Ishikawa (cell line): ENCODE measurements around the gene NEURL2.

Source experiments
- CEBPB ChIP-seq: IDR thresholded peaks from 2 replicates; pipeline ENCODE4 v1.6.1; 2012
- CREB1 ChIP-seq: IDR thresholded peaks from 2 replicates; pipeline ENCODE4 v1.6.1; 2012; ENCODE audit warnings: low read depth
- EGR1 ChIP-seq: IDR thresholded peaks from 2 replicates; pipeline ENCODE4 v1.6.1; 2012
- EP300 ChIP-seq: IDR thresholded peaks from 2 replicates; pipeline ENCODE4 v1.6.1; 2012; ENCODE audit warnings: borderline replicate concordance
- FOXM1 ChIP-seq: IDR thresholded peaks from 2 replicates; pipeline ENCODE4 v1.6.1; 2012; ENCODE audit warnings: low read depth, borderline replicate concordance
- NFIC ChIP-seq: IDR thresholded peaks from 2 replicates; pipeline ENCODE4 v1.6.1; 2012
- RAD21 ChIP-seq: IDR thresholded peaks from 2 replicates; pipeline ENCODE4 v1.6.1; 2012; ENCODE audit warnings: low read depth
- REST ChIP-seq: IDR thresholded peaks from 2 replicates; pipeline ENCODE4 v1.6.1; 2012; ENCODE audit warnings: low read depth, mild to moderate bottlenecking
- TAF1 ChIP-seq: IDR thresholded peaks from 2 replicates; pipeline ENCODE4 v1.6.1; 2012; ENCODE audit warnings: low read depth, mild to moderate bottlenecking
- TCF12 ChIP-seq: IDR thresholded peaks from 2 replicates; pipeline ENCODE4 v1.6.1; 2012; ENCODE audit warnings: low read depth
- TEAD4 ChIP-seq: IDR thresholded peaks from 2 replicates; pipeline ENCODE4 v1.6.1; 2012
- YY1 ChIP-seq: IDR thresholded peaks from 2 replicates; pipeline ENCODE4 v1.6.1; 2012; ENCODE audit warnings: low read depth
- ZBTB7A ChIP-seq: IDR thresholded peaks from 2 replicates; pipeline ENCODE4 v1.6.1; 2012; ENCODE audit warnings: low read depth
- TF ChIP-seq, protein P1 (sequence below): IDR thresholded peaks from 2 replicates; pipeline ENCODE4 v1.6.1; 2012
- TF ChIP-seq, protein P2 (sequence below): IDR thresholded peaks from 2 replicates; pipeline ENCODE4 v1.6.1; 2012

NEURL2 gene

GRCh38 chr20:45890077-45890984, 677 bp downstream of the NEURL2 start:
- TF ChIP-seq NFIC (peak; percentile 47; the same call in 1 of the 2 replicates), FOXM1 (no peak), TEAD4 (no peak), YY1 (no peak)
- TF ChIP-seq, protein P1, sequence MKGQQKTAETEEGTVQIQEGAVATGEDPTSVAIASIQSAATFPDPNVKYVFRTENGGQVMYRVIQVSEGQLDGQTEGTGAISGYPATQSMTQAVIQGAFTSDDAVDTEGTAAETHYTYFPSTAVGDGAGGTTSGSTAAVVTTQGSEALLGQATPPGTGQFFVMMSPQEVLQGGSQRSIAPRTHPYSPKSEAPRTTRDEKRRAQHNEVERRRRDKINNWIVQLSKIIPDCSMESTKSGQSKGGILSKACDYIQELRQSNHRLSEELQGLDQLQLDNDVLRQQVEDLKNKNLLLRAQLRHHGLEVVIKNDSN, result no peak

GRCh38 chr20:45888681-45889080, 2.3 kb downstream of the NEURL2 start:
- TF ChIP-seq RAD21 (no peak), TEAD4 (no peak), REST (no peak), ZBTB7A (no peak), EGR1 (no peak), CREB1 (no peak), TCF12 (no peak), YY1 (no peak), CEBPB (no peak), FOXM1 (no peak), NFIC (no peak), TAF1 (no peak), EP300 (no peak)
- TF ChIP-seq, protein P2, sequence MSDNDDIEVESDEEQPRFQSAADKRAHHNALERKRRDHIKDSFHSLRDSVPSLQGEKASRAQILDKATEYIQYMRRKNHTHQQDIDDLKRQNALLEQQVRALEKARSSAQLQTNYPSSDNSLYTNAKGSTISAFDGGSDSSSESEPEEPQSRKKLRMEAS, result no peak
- TF ChIP-seq, protein P1, result no peak

DNA sequence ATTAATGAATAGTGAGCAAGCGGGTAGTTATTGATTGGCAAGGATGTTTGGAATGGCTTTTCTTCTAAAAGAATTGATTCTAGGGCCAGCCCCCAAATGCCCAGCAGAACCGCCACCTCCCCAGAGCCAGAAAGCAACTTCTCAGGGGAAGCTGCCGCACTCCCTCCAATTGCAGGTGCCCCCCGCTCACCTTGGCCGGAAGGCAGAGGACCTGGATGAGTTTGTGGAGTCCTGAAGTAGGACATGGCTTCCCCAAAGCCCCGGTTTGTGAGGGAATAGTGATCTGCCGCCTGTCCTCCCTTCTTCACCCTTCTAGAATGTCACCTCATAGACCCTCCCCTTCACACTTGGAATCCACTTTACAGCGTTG, 3.7 kb downstream of the NEURL2 start, which contains the start of gene SPATA25:
Gene SPATA25, minus strand, starts transcription at position 277 of the 370 bp plus-strand sequence. Its CDS starts 32 bp downstream, at position 245.
- TF ChIP-seq TEAD4 (no peak), CEBPB (no peak), ZBTB7A (no peak), TCF12 (no peak), TAF1 (no peak)
- TF ChIP-seq, protein P2, result no peak

DNA sequence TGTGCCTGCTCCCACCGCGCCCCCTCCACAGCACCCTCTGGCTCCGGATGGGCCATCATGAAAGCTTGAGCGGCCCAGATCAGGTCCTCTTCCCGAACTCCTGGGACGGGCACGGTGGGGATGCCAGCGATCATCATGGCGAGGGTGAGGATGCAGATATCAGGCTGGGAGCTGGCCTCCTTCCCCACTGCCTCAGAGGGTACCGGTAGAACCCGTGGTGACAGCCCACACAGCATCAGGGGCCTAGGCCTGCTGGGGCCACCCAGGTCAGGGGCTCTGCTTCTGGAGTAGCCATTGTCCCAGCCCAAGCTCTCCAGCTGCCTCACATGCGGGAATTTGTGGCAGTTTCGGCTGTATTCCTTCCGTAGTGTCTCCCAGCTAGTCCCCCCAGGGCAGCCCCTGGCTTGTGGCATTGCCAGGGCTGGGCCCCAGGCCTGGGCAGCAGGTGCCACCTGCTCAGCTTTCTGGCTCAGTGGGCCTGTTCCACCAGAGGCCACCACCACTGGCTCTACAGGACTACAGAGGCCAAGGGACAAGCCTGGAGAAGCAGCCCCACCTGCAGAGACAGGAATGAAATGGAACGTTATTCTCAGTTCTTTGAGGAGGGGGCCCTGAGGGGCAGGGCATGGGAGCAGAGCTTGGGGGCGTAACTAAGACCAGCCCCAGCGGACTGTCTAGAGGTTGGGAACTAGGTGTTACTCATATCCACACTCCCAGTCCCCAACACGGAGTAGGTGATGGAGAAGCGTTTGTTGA, 4.2 kb downstream of the NEURL2 start:
- TF ChIP-seq ZBTB7A, result no peak
- no peak for TF ChIP-seq EP300
- TF ChIP-seq, protein P2, result no peak
- no peak for TF ChIP-seq FOXM1
- no peak for TF ChIP-seq NFIC
- no peak for TF ChIP-seq REST
- TF ChIP-seq, protein P1, result no peak
- no peak for TF ChIP-seq YY1
- no peak for TF ChIP-seq RAD21
- no peak for TF ChIP-seq TCF12
- no peak for TF ChIP-seq TAF1
- TF ChIP-seq TEAD4, result no peak
